Sigmoid colon (tissue), 4 donors: ENCODE measurements around the gene NUB1.

Experiments
- EP300 ChIP-seq, 4 donors: sonication (generic); formaldehyde crosslinking; IDR thresholded peaks; one replicate each; pipeline ENCODE4 v1.6.1; 2017; ENCODE audit warnings: antibody characterized with exemption in 4 of 4
- POLR2A ChIP-seq, 2 donors: fragments of 450-650 bp; IDR thresholded peaks; one replicate each; pipeline ENCODE4 v1.6.1; 2016; ENCODE audit warnings: antibody characterized with exemption in 2 of 2, mild to moderate bottlenecking in 2 of 2, moderate library complexity in 2 of 2

DNA sequence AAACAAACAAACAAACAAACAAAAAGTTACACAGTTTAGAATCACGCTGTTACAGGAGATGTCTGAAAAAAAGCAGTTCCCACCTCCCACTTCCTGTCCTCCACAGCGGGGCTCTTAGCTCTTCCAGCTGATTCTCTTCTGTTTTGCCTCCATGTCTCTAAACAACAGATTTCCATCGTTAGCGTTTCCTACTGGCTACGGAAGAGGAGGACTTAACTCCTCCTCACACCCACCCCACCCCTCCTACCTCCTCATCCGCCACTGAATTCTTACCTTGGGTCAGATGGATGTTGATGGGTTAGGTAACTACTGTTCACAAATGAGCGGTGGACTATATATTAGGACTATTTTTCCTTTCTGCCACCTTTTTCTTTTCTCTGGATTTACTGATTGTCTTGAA is 36.8 kb upstream of the NUB1 start:
- TF ChIP-seq POLR2A (IDR thresholded peaks at IDR 0.05) (no peak), EP300 (IDR thresholded peaks at IDR 0.05) (no peak)
